Mesendoderm (in vitro differentiated cells): Measurements from ENCODE around the gene CSNK1D.

Experiments used
- DNase-seq: peaks from one replicate; pipeline ENCODE4 v3.0.0; 2013
- H2AK5ac ChIP-seq: 2 replicates; pipeline ENCODE4 v1.6.1; 2013; ENCODE audit warnings: low read length, inconsistent platforms
- H2BK120ac ChIP-seq: 2 replicates; pipeline ENCODE4 v1.6.1; 2013; ENCODE audit warnings: low read depth, mild to moderate bottlenecking, low read length, moderate library complexity, mixed read lengths
- H2BK15ac ChIP-seq: replicated peaks from 2 replicates; pipeline ENCODE4 v1.6.1; 2013; ENCODE audit warnings: low read depth, mild to moderate bottlenecking, moderate library complexity
- H2BK5ac ChIP-seq: 2 replicates; pipeline ENCODE4 v1.6.1; 2013; ENCODE audit warnings: low read length, inconsistent platforms
- H3K18ac ChIP-seq: 2 replicates; pipeline ENCODE4 v1.6.1; 2013; ENCODE audit warnings: mild to moderate bottlenecking, low read length, mixed read lengths
- H3K23ac ChIP-seq: one replicate; pipeline ENCODE4 v1.6.1; 2013; ENCODE audit warnings: low read length
- H3K27ac ChIP-seq: 2 replicates; pipeline ENCODE4 v1.5.1; 2013; ENCODE audit warnings: low read depth, mild to moderate bottlenecking, inconsistent platforms, low read length, moderate library complexity
- H3K27me3 ChIP-seq: 2 replicates; pipeline ENCODE4 v1.6.1; 2013; ENCODE audit warnings: low read length, control low read depth, mild to moderate bottlenecking, inconsistent platforms; ENCODE audit not compliant: insufficient read depth, poor library complexity
- H3K36me3 ChIP-seq: 2 replicates; pipeline ENCODE4 v1.6.1; 2013; ENCODE audit warnings: low read length, inconsistent platforms; ENCODE audit not compliant: control insufficient read depth, insufficient read depth
- H3K4ac ChIP-seq: one replicate; pipeline ENCODE4 v1.6.1; 2013; ENCODE audit warnings: low read depth, mild to moderate bottlenecking, low read length, moderate library complexity
- H3K4me1 ChIP-seq: 2 replicates; pipeline ENCODE4 v1.6.1; 2013; ENCODE audit warnings: low read depth, low read length, inconsistent platforms; ENCODE audit not compliant: control insufficient read depth
- H3K4me2 ChIP-seq: 2 replicates; pipeline ENCODE4 v1.6.1; 2013; ENCODE audit warnings: low read length
- H3K4me3 ChIP-seq: 2 replicates; pipeline ENCODE4 v1.5.1; 2013; ENCODE audit warnings: mild to moderate bottlenecking, low read length
- H3K56ac ChIP-seq: one replicate; pipeline ENCODE4 v1.6.1; 2013; ENCODE audit warnings: low read length
- H3K79me1 ChIP-seq: 2 replicates; pipeline ENCODE4 v1.6.1; 2013; ENCODE audit warnings: low read length, inconsistent platforms
- H3K79me2 ChIP-seq: 2 replicates; pipeline ENCODE4 v1.6.1; 2013; ENCODE audit warnings: mild to moderate bottlenecking, low read length; ENCODE audit not compliant: control insufficient read depth, insufficient read depth
- H3K9ac ChIP-seq: 2 replicates; pipeline ENCODE4 v1.6.1; 2013; ENCODE audit warnings: low read length, inconsistent platforms
- H4K5ac ChIP-seq: one replicate; pipeline ENCODE4 v1.6.1; 2013; ENCODE audit warnings: low read length
- H4K8ac ChIP-seq: one replicate; pipeline ENCODE4 v1.6.1; 2013; ENCODE audit warnings: low read depth, mild to moderate bottlenecking, control low read depth, low read length, moderate library complexity
- WGBS: extraction: QIAGEN DNeasy Blood & Tissue Kit; methylation state at CpG from one replicate; pipeline ENCODE4 v1.1.7; 2013; ENCODE audit warnings: low lambda C conversion rate, missing lambda C conversion rate; ENCODE audit not compliant: insufficient coverage; ENCODE audit errors: extremely low coverage; 5-methylcytosine and 5-hydroxymethylcytosine counted together

Gene CSNK1D

GRCh38 chr17:82311971-82312370, 38.5 kb upstream of the CSNK1D start:
- Histone ChIP-seq H3K9ac (no peak overlapping the region), H3K79me2 (no peaks in the 10 kb centered on the region), H3K27ac (no peak overlapping the region), H3K18ac (no peak overlapping the region), H3K79me1 (no peaks in the 10 kb centered on the region), H3K23ac (no peak overlapping the region), H3K4me2 (no peak overlapping the region), H3K4me3 (no peak overlapping the region), H3K36me3 (no peaks in the 10 kb centered on the region), H2AK5ac (no peak overlapping the region), H3K4me1 (no peaks in the 10 kb centered on the region), H3K4ac (no peak overlapping the region), H3K27me3 (no peaks in the 10 kb centered on the region), H4K8ac (no peak overlapping the region), H3K56ac (no peak overlapping the region), H2BK15ac (no peak overlapping the region), H4K5ac (no peak overlapping the region), H2BK5ac (no peak overlapping the region), H2BK120ac (no peak overlapping the region)
- DNase-seq: no peak
- no CpG with 5 or more reads among the region's 13 CpGs for WGBS

- Histone ChIP-seq H3K79me1 (no peaks in the 10 kb centered on the region), H3K4me2 (no peak overlapping the region), H3K27me3 (no peaks in the 10 kb centered on the region), H2BK5ac (no peak overlapping the region), H3K27ac (no peak overlapping the region), H3K9ac (no peak overlapping the region), H2BK120ac (no peak overlapping the region), H4K5ac (no peak overlapping the region), H2BK15ac (no peak overlapping the region), H3K79me2 (no peaks in the 10 kb centered on the region), H3K4ac (no peak overlapping the region), H3K56ac (no peak overlapping the region), H2AK5ac (no peak overlapping the region), H3K4me3 (no peak overlapping the region), H4K8ac (no peak overlapping the region), H3K36me3 (no peaks in the 10 kb centered on the region), H3K4me1 (no peaks in the 10 kb centered on the region), H3K18ac (no peak overlapping the region), H3K23ac (no peak overlapping the region)
- DNase-seq: no peak
- no CpG with 5 or more reads among the region's 21 CpGs for WGBS
Measured at GRCh38 chr17:82310877-82311276, 37.4 kb upstream of the CSNK1D start.

GRCh38 chr17:82309656-82310570, 36.4 kb upstream of the CSNK1D start:
- no peak overlapping the region for H2BK5ac ChIP-seq
- H3K27ac ChIP-seq: no peak overlapping the region
- DNase-seq: no peak
- H3K23ac ChIP-seq: no peak overlapping the region
- no peaks in the 10 kb centered on the region for H3K79me1 ChIP-seq
- WGBS: no CpG with 5 or more reads among the region's 27 CpGs
- no peak overlapping the region for H3K56ac ChIP-seq
- H3K9ac ChIP-seq: no peak overlapping the region
- no peaks in the 10 kb centered on the region for H3K36me3 ChIP-seq
- no peak overlapping the region for H3K4ac ChIP-seq
- H3K4me3 ChIP-seq: no peak overlapping the region
- H2BK120ac ChIP-seq: no peak overlapping the region
- no peak overlapping the region for H4K8ac ChIP-seq
- no peaks in the 10 kb centered on the region for H3K4me1 ChIP-seq
- H4K5ac ChIP-seq: no peak overlapping the region
- H3K27me3 ChIP-seq: no peaks in the 10 kb centered on the region
- H2BK15ac ChIP-seq: no peak overlapping the region
- no peak overlapping the region for H3K4me2 ChIP-seq
- no peaks in the 10 kb centered on the region for H3K79me2 ChIP-seq
- H3K18ac ChIP-seq: no peak overlapping the region
- H2AK5ac ChIP-seq: no peak overlapping the region

DNA sequence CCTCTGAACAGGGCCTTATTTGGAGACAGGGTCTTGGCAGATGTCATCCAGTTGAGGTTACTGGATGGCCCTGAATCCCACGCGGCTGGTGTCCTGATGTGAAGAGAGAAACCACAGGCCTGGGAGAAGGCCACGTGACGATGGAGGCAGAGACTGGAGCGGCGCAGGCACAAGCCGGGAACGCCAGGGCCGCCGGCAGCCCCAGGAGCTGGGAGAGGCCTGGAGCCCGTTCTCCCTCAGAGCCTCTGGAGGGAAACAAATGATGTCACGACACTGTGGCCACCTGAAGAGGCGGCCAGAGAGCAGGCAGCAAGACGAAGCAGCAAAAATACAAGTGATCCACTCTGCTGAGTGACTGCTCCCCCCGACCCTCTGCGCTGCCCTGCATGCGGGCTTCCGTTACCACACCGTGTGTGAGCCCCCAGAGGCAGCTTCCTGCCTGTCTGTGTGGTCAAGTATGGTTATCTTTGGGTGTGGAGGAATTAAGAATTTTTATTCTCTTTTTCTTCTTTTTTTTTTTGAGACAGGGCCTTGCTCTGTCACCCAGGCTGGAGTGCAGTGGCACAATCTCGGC, 32.3 kb upstream of the CSNK1D start:
- no peak overlapping the region for H3K27ac ChIP-seq

DNA sequence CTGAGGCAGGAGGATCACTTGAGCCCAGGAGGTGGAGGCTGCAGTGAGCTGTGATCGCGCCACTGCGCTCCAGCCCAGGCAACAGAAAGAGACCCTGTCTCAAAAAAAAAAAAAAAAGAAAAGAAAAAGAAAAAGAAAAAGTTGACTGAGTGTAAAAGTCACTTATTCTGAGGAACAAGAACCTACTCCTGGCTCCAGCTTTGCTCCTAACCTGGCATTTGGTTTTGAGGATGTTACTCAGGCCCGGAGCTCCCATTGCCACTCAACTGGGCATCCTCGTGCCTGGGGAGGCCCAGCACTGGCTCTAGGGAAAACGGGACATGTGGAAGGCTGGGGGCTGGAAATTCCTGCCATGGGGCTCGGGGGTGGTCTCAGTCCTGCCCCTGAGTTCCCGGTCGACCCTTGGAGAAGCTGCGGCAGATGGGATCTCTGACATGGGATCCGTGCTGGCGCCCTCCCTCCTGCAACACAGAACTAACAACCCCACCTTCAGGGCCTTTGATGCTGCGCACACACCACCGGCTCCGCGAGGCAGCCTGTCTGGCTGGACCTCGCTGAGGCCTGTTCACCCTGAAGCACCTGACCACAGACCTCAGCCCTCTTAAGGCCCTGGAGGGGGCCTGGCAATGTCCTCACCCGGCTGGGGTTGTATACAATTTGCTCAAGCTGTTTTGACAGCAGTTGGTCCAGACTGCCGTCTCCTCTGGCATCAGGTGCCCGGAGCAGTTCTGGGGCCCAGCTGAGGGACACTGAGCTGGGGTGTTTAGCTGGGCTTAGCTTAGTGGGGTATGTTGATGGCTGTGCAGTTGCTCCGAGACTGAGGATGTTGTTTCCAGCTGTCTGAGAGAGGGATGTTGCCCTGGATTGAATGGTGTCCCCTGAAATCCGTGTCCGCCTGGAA, 31.6 kb upstream of the CSNK1D start:
- Histone ChIP-seq H3K56ac (no peak overlapping the region), H3K79me2 (no peaks in the 10 kb centered on the region), H3K36me3 (no peaks in the 10 kb centered on the region), H3K4ac (no peak overlapping the region), H3K18ac (no peak overlapping the region), H2BK5ac (no peak overlapping the region), H3K9ac (no peak overlapping the region), H2BK120ac (no peak overlapping the region), H4K5ac (no peak overlapping the region), H3K79me1 (no peaks in the 10 kb centered on the region), H3K4me3 (no peak overlapping the region), H2BK15ac (no peak overlapping the region), H3K27ac (no peak overlapping the region), H2AK5ac (no peak overlapping the region), H3K4me1 (no peaks in the 10 kb centered on the region), H3K23ac (no peak overlapping the region), H3K27me3 (no peaks in the 10 kb centered on the region), H3K4me2 (no peak overlapping the region), H4K8ac (no peak overlapping the region)
- DNase-seq: no peak
- WGBS: no CpG with 5 or more reads among the region's 23 CpGs

More for the DNA sequence above, 32.3 kb upstream of the CSNK1D start:
- no peaks in the 10 kb centered on the region for H3K79me1 ChIP-seq
- no peaks in the 10 kb centered on the region for H3K4me1 ChIP-seq
- no peak overlapping the region for H3K4me2 ChIP-seq
- H3K9ac ChIP-seq: no peak overlapping the region
- H3K56ac ChIP-seq: no peak overlapping the region
- no peak overlapping the region for H3K18ac ChIP-seq
- H2BK15ac ChIP-seq: no peak overlapping the region
- H4K8ac ChIP-seq: no peak overlapping the region
- DNase-seq: no peak
- no peak overlapping the region for H3K4me3 ChIP-seq
- H2BK120ac ChIP-seq: no peak overlapping the region
- no peaks in the 10 kb centered on the region for H3K27me3 ChIP-seq
- H3K4ac ChIP-seq: no peak overlapping the region
- no peak overlapping the region for H4K5ac ChIP-seq
- no peak overlapping the region for H2AK5ac ChIP-seq
- WGBS: no CpG with 5 or more reads among the region's 20 CpGs
- no peak overlapping the region for H3K23ac ChIP-seq
- H3K79me2 ChIP-seq: no peaks in the 10 kb centered on the region
- no peaks in the 10 kb centered on the region for H3K36me3 ChIP-seq
- H2BK5ac ChIP-seq: no peak overlapping the region
